Epidermal melanocyte (primary cell): Measurements from ENCODE around the gene CCNY.

ENCODE experiments used
- DNase-seq: peaks from one replicate; pipeline ENCODE4 v3.0.0; 2011; ENCODE audit warnings: low spot score; ENCODE audit not compliant: insufficient read length

Gene CCNY

DNA sequence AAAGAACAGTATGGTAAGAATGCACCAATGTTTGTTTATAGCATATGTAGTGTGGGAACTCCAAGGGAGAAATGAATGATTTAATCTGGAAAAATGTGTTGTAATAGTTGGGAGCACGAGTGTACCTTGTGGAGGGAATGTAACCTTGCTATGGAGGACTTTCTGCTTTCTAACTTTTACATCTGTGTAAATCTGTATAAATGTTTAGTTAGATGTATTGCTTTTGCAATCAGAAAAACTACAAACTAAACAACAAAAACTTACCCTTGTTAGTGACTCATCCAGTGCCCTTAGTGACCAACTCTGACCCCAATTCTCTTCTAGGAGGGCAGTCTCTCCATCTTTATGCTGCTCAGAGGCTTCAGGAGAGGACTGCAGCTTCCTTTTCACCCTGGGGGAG lies 89.3 kb downstream of the CCNY start:
- no peak for DNase-seq

DNA sequence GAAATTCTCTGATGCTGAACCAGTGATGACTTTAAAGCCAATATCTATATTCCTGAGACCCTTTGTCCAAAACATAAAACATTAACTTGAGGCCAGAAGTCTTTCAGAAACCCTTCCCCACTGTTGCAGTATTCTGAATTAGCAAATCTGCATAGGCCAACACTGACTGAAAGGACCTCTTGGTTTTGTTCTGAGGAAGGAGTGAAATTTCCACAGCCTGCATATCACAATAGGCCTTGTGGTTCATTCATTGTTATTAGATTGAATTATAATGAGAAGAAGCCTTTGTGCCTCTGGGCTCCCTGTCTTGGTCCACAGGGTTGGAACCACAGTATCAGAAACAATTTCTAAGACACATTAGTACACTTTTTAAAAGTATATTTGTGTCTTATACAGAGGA lies 90.3 kb downstream of the CCNY start:
- DNase-seq, result no peak

DNA sequence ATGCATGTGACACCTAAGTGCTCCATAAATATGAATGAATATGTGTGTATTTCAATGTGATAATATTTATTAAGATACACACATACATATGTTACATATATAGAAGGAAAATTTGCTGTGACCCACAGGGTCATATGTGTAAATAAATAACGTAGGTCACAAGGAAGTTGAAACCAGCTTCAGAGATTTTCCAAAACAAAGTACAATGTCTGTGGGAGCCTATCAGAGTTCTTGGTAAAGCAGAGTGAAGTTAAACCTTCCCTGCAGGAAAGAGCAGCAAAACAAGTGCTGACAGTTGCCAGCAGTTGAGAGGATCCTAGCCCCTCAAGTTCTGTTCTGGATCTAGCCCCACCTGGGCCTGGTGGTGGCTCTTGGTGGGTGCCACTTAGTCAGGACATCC lies 91.2 kb downstream of the CCNY start:
- DNase-seq, result no peak

DNA sequence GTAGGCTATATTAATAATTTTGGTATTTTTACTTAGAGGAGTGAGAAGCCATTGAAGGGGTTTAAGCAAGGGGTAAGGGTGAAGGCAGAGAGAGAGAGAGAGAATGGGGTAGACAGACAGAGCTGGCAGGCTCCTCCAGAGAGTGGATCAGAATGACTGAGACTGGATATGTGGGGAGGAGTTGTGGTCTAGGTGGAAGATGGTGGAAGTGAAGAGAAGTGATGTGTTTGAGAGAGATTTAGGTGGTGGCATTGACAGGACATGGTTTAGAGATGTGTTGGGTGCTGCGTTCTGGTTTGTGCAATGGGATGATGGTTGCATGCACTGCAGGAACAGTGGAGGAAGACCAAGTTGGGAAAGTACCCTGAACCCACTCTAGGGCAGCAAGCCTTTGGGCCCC lies 92.2 kb downstream of the CCNY start:
- DNase-seq, result no peak

DNA sequence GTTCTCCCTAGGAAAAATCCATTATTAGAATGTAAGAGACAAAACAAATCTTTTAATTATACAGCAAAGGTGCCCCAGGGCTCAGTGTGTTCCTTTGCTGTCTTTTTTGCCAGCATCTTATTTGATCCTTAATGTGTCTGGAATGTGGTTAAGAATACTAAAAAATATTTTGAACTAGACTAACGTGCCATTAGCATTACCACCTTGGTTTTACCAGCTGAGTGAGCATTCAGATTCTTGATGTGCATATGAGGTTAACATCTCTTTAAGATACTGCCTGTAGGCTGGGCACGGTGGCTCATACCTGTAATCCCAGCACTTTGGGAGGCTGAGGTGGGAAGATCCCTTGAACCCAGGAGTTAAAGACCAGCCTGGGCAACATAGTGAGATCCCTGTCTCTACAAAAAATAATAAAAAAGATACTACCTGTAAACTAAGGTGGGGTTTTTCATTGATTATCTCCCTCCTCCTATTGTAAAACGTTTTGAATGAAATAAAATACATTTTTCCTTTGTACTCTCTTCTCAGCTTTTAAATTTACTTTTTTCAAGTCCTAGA lies 96.6 kb downstream of the CCNY start:
- DNase-seq, result no peak

DNA sequence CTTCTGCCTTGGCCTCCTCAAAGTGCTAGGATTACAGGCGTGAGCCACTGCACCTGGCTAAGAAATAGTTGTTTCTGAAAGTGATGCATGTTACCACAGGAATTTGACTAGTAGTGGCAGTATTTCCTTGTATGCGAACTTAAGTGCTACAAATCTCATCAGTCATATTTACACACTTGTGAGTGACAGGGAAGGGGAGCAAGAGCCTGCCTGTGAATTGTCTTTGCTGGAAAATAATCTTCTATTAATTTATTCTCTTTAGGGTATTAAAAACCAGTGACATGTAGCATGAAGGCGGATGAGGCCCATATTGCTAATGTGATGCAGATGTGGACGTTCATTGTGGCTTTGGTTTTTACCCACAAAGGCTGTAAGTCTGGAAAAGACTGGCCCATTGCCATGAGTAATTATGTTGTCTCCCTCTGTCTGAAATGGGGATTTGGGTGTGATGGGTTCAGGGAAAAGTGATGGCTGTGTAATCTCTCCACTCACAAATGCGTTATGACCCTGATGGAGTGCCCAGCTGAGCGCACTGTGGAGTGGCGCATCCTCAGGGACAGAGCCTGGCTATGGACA lies 97.6 kb downstream of the CCNY start:
- no peak for DNase-seq

DNA sequence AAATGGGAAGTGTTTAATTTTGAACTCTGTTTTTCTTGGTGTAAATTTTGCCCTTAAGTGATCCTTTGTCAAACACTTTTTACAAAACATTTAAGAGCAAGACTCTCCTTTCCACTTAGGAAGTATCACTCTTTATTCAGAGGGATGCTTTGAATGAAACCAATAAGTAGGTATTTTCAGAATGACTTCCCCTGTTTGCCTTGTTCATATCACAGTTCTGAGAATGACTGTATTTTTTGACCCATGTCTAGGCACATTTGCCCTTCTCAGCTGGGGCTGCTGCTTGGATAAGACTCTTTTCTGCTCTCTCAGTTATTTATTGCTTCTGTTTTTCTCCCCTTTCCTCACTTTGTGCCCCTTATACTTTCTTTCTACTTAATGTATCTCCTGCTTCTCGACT lies 98.2 kb downstream of the CCNY start:
- DNase-seq, result no peak

DNA sequence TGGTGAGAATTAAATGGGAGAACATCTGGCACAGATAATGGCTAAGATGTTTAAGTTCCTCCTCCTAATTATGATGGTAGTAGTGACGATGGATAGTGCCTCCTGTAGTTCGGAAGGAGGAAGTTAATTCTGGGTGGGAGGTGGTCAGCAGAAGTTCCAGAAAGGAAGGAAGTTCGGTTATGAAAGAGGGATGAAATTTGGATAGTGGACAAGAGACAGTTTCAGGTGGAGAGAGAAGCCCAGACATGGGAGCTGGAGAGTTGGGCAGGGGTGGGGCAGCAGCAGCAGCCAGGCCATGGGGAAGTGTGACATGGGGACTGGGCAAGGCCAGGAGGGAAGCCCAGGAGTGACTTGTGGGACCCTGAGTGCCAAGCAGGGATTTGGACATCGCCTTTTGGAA lies 99.5 kb downstream of the CCNY start:
- no peak for DNase-seq

DNA sequence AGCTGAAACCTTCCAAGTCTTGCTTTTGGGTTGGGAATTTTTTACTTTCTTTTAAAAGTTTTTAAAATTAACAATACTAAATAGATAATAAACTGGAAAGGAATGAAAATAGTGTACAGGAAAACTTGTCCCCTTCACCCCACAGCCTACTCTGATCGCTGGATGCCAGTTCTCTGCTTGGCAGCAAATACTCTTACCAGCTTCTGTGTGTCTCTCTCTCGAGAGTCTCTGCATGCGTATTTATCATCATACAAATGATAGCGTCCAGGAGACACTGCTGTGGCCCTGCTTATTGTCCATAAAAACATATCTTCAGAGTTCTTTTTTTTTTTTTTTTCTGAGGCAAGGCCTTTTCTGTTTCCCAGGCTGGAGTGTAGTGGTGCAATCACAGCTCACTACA lies 101.5 kb downstream of the CCNY start:
- no peak for DNase-seq

DNA sequence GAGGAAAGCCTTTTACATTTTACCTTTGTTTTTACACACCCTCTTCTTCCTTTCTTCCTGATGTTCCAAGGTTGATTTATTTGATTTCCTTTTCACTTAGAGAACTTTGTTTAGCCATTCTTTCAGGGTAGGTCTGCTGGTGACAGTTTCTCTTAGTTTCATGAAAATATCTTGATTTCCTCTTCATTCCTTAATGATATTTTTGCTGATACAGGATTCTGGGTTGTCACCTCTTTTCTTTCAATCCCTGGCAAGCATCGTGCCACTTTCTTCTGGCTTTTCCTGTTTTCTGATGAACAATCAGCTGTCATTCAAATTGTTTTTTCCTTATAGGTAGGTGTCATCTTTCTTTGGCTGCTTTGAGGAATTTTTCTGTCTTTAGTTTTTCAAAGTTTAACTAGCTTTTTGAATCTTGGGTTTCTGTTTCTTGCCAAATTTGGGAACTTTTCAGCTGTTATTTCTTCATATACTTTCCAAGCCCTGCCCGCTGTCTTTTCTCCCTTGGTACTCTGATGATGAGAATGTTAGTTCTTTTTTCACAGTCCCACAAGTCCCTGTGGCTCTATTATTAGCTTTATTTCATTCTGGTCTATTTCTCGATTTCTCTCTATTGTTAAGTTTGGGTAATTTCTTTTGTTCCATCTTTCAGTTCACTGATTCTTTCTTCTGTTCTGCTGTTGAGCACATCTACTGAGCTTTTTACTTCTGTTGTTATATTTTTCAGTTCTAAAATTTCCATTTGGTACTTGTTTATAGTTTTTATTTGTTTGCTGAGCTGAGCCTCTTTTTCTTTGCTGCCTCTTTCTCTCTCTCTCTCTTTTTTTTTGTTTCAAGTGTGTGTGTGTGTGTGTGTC lies 102.6 kb downstream of the CCNY start:
- no peak for DNase-seq

DNA sequence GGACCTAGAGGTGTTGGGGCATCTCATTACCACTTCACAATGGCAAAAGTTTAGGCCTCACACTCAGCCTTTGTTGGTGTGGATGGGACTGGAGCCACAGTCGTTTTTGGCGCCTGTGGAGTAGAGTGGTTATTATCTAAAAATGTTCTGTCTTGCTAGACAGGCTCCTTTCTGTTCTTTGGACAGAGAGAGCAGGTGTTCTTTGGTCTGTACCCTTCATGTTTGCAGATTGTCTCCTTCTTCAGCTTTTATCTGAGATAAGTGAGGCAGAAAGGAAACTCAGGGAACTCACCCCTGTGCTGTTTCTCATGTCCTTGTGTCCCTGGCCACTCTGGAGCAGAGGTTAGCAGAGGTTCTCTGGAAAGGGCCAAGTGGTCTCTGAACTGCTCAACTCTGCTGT lies 103.7 kb downstream of the CCNY start:
- DNase-seq, result no peak

DNA sequence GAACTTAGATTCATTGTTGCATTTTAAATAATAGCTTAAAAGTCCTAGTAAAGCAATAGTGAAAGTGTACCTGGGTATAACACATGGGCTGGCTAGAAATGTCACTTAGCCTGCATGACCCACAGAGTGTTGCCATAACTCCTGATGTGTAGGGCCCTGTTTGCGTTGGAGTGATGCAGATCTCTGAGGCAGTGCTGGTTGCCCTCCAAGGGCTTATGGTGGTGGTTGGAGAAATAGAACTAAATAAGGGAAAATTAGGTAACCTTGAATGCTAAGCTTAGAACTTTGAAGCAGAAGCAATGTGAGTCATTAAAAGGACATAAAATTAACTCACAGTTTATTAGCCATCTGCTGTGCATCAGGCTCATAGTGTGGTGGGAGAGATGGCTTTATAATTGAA lies 105.7 kb downstream of the CCNY start:
- no peak for DNase-seq

DNA sequence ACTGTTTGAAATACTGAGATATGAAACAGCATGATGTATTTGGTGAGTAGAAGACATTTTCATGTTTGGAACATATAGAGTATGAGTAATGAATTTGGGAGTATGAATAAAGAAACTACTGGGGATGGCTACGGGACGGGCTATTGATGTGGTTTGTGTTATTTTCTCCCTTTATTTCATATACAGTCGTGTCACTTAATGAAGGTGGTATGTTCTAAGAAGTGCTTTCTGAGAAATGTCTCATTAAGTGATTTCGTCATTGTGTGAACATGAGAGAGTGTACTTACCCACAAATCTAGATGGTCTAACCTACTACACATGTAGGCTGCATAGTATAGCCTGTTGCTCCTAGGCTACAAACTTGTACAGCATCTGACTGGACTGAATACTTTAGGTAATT lies 106.3 kb downstream of the CCNY start:
- DNase-seq, result no peak

DNA sequence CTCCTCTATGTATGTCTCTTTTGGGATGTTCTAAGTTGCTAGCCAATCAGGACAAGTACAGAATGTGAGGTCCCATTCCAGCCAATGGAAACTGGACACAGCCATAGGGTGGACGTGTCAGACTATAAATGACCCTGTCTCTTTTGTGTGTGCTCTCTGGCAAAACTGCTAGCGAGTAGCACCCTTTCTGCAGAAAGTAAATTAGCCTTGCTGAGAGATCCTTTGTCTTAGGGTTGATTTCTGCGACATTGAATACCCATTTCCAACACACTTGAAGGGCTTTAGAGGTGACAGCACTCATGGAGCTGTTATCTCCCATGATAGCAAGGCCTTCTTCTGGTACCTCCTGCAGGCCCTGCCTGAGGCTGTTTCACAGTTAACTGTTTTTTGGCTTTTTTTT lies 107.5 kb downstream of the CCNY start:
- no peak for DNase-seq

DNA sequence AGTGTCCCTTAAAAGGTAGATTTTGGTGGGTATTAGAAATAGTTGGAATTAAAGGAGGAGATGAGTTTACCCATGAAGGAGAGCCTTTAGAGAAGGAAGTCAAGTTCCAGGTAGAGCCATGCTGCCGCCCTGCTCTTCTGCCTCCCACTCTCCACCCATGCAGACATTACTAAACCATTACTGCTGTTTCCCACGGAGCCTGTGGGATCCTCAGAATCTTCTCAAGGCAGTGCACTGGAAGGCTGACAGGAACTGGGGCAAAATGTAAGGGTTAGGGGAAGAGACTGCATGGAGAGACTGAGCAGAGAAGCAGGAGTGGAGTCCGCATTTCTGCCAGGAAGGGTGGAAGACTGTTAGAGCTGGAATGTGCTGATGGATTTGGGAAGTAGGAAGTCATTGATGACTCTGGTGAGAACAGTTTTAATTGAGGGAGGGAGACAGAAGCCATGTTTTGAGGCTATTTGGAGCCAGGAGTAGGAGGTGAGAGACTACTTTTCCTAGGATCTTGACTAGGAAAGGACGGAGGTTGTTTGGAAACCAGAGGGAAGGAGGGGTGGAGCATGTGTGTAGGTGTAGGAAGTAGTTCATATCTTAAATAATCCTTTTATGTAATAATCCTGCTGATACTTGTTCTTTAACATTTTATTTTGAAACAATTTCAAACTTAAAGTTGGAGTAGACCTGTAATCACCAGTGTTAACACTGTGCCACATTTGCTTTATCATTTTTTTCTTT lies 109.0 kb downstream of the CCNY start:
- no peak for DNase-seq

DNA sequence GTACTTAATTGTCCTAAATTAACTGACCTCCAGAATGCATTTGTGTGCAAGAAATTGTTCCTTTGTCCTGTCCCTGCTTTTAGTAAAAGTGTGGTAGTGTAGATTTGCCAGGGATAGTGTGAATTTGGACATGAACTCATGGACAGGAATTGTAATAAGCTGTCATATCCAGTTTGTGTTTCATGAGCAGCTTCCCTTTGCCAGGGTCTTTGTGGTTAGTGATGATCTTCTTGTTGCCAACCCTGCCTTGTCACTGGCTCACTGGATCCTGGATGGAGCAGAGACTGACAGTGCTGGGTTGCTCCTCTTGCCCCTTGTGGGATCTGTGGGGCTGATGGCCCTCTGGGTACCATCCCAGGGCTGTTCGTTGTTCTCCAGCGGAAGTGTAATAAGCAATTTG lies 110.1 kb downstream of the CCNY start:
- DNase-seq, result no peak

DNA sequence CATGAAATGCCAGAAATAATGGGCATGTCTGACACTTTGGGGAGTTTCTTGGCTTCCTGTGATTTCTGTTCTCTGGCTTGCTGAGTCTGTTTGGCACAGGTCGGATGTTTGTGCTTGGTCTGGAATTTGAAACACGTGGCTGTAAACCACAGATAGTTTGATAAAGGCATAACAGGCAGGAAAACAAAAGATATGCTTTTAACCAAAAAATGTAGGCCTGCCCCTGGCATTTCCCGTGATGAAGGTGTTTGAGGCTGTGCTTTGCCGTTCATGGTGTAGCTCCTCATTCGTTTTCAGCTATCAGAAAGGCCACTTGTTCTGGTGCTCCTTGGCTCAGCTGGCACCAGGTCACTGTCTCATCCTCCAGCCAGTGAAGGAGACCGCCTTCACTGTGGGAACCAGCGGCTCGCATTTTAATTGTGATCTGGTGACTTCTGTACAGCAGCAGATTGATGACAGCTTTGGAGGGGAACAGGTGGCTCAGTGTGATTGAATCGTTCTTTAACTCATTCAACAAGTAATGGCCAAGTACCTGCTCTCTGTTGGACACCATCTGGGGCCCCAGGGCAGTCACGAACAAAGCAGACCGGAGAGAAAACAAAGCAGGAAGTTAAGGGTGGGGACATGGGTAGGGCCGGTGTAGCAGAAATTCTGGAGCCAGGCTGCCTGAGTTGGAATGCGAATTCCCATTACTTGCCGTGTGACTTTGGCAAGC lies 111.5 kb downstream of the CCNY start:
- no peak for DNase-seq

DNA sequence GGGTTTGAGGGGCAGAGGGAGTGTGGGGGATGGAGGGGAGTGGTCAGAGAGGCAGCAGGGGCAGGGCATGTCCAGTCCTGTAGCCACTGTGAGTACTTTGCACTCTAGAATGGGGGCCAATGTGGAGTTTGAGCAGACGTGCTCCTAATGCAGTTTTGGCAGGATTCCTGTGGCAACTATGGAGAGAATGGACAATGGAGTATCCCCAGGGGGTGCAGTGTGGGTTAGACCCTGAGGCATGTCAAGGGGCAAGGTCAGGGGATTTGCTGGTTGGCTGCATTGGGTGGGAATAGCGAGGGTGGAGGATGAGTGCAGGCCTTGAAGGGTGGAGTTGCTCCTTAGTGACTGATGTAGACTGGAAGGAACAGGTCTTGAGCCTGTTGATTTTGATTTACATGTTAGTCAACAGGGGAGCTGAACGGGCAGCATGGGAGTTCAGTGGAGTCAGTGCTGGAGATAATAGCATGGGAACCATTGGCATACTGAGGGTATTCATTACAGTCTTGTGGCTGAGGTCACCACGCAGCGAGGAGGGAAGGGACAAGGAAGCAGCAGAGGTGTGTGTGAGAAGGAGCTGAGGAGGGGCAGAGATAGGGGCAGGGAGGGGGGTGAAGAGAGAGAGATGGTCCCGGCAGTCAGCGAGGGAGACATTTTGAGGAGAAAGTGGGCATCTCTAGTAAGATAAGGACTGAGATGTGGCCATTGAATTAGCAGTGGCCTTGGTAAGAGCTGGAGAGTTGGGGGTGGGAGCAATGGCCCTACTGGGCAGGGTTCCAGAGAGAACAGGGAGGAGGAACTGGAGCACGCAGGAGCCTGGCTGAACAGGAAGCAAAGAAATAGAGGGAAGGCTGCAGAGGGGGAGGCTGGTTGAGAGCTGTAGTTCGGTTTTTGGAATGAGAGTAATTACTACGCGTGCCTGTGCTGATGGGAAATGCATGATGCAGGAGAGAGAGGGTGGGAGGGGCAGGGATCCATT lies 112.7 kb downstream of the CCNY start:
- no peak for DNase-seq

DNA sequence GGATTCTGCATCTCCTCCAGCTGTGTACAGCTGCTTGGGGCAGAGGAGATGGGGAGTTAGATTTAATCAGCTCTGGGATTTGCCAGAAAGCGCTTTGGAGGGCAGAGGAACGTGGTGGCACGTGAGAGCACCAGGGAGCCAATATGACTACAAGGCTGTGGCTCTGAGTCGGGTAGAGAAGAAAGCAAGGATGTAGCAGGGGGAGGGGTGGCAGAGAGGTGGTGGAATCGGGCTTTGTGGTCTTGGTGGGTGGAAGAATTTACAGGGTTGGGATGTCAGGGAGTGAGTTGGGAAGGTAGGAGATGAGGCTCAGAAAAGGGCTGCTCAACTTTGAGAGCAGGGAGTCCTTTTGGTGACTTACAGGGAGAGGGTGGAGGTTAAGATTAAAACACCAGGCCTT lies 113.6 kb downstream of the CCNY start:
- no peak for DNase-seq
